Sigmoid colon (tissue), 7 donors: ENCODE results near the gene CCNT1. TPM values are rescaled to one million over a fixed set of nuclear protein-coding genes. Genes with fewer than 3 reads are reported as not detected.
"Not testable (repeated sequence)": the region's sequence is repeated elsewhere in the genome, so short reads cannot be mapped to it uniquely, and the experiment has no call there.

Experiments
- DNase-seq: peaks from one replicate; pipeline ENCODE4 v3.0.0-alpha.2; 2019
- H3K27ac ChIP-seq, 4 donors: fragments of 200-600 bp; sonication (generic); one replicate each; pipeline ENCODE4 v1.5.1; 2016 to 2019; ENCODE audit warnings: mild to moderate bottlenecking in 1 of 4
- H3K27me3 ChIP-seq, 3 donors: fragments of 200-600 bp; sonication (generic); one replicate each; pipeline ENCODE4 v1.5.1; 2019; ENCODE audit warnings: mild to moderate bottlenecking in 1 of 3
- H3K36me3 ChIP-seq, 4 donors: fragments of 200-600 bp; sonication (generic); one replicate each; pipeline ENCODE4 v1.5.1; 2016 to 2019
- H3K4me1 ChIP-seq, 4 donors: fragments of 200-600 bp; sonication (generic); one replicate each; pipeline ENCODE4 v1.5.1; 2017 to 2019
- H3K4me3 ChIP-seq, 4 donors: fragments of 200-600 bp; sonication (generic); one replicate each; pipeline ENCODE4 v1.5.1; 2017 to 2019; ENCODE audit warnings: mild to moderate bottlenecking in 2 of 4, moderate library complexity in 1 of 4
- H3K9me3 ChIP-seq, 4 donors: fragments of 200-600 bp in 3 of 4; sonication (generic) in 3 of 4; one replicate each; pipeline versions ENCODE4 v1.5.1 to v1.6.1; 2013 to 2019
- CTCF ChIP-seq, 4 experiments: fragments of 450-650 bp in 3 of 4; fragments of 200-600 bp in 1 of 4; IDR thresholded peaks; one replicate each; pipeline ENCODE4 v1.5.1; 2016 to 2019; ENCODE audit warnings: antibody characterized with exemption in 4 of 4, mild to moderate bottlenecking in 3 of 4, moderate library complexity in 2 of 4
- EP300 ChIP-seq, 4 donors: sonication (generic); formaldehyde crosslinking; IDR thresholded peaks; one replicate each; pipeline ENCODE4 v1.6.1; 2017; ENCODE audit warnings: antibody characterized with exemption in 4 of 4
- POLR2A ChIP-seq, 2 donors: fragments of 450-650 bp; IDR thresholded peaks; one replicate each; pipeline ENCODE4 v1.6.1; 2016; ENCODE audit warnings: antibody characterized with exemption in 2 of 2, mild to moderate bottlenecking in 2 of 2, moderate library complexity in 2 of 2
- POLR2AphosphoS5 ChIP-seq, 4 donors: sonication (generic); formaldehyde crosslinking; IDR thresholded peaks; one replicate each; pipeline ENCODE4 v1.6.1; 2017; ENCODE audit warnings: antibody characterized with exemption in 4 of 4
- WGBS, 2 donors: extraction: QIAGEN DNeasy Blood & Tissue Kit; methylation state at CpG; one replicate each; pipeline ENCODE4 v1.1.7; 2013; 5-methylcytosine and 5-hydroxymethylcytosine counted together
- intact Hi-C: fragments of 100-400 bp; cut with DNase I; formaldehyde crosslinking; loops from one replicate; pipeline ENCODE4 v1.15.1; 2023
- polyA plus RNA-seq, 3 donors: library from polyadenylated mRNA; stranded (reverse); fragments of 200-250 nt; gene quantifications; one replicate each; pipeline ENCODE4 v1.2.3, GENCODE V29; 2013
- small RNA-seq, 3 donors: library from RNA; depleted of rRNA; stranded (forward); fragments of <200 nt; gene quantifications; one replicate each; pipeline ENCODE3, GENCODE V24; 2016
- total RNA-seq, 4 donors: library from RNA; depleted of rRNA; stranded (reverse); fragments of >200 nt; gene quantifications; one replicate each; pipeline ENCODE4 v1.1.0, GENCODE V29; 2016
- donor health status: healthy with polysubstance abuse.
- donor health status: Bipolar disorder and iron deficiency.
- donor health status: healthy.

CCNT1 gene
- total and polyA plus RNA-seq, 7 donors = 3.0 to 29.2 (median 20.7) TPM

DNA sequence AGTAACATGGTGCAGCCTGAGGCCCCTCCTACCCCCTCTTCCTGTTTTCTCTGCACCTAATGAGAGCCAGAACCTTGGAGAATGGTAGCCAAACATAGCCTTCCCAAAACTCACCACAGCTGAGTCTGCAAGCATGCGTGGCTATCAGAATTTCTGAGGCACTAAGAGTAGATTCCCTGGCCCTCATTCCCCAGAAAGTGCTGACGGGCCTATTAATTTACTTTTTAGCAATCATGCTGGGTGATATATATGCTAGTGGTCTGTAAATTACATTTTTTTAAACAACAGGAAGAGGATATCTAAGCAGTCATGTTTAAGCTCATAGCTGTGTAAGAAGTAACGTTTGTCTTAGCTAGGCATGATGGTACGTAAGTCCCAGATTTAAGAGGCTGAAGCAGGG, 64.8 kb downstream of the CCNT1 start:
- intact Hi-C loops = no loop called here
- no peaks in the 10 kb centered on the region for H3K4me1 ChIP-seq
- H3K27me3 ChIP-seq = no peaks in the 10 kb centered on the region
- 72 to 76% methylated on average over 4 of the region's 4 CpGs for WGBS, 2 donors
- no peak overlapping the region for H3K27ac ChIP-seq
- peaks cover 19 to 61% (median 23%) of the 10 kb centered on the region in 4 donors for H3K36me3 ChIP-seq
- DNase-seq = no peak
- H3K4me3 ChIP-seq = no peak overlapping the region
- no peaks in the 10 kb centered on the region for H3K9me3 ChIP-seq
- TF ChIP-seq CTCF (IDR thresholded peaks at IDR 0.05) (no peak), POLR2A (IDR thresholded peaks at IDR 0.05) (no peak), EP300 (IDR thresholded peaks at IDR 0.05) (no peak), POLR2AphosphoS5 (IDR thresholded peaks at IDR 0.05) (no peak)

GRCh38 chr12:48645354-48645753, 71.2 kb downstream of the CCNT1 start:
- DNase-seq, H3K4me3 ChIP-seq, H3K36me3 ChIP-seq, H3K27me3 ChIP-seq, H3K27ac ChIP-seq, H3K4me1 ChIP-seq, H3K9me3 ChIP-seq, intact Hi-C loops: not testable (repeated sequence)
- WGBS, 2 donors = 88 to 94% methylated on average over 8 of the region's 8 CpGs

- Histone ChIP-seq H3K27ac (no peak overlapping the region), H3K4me1 (no peaks in the 10 kb centered on the region), H3K4me3 (no peak overlapping the region), H3K36me3 (peaks cover 0 to 10% (median 0%) of the 10 kb centered on the region in 4 donors), H3K27me3 (no peaks in the 10 kb centered on the region), H3K9me3 (no peaks in the 10 kb centered on the region)
- TF ChIP-seq EP300 (IDR thresholded peaks at IDR 0.05) = no peak
- 98% methylated on average over 2 of the region's 2 CpGs for WGBS, 2 donors
- DNase-seq = no peak
- intact Hi-C loops = no loop called here
Measured at GRCh38 chr12:48643011-48643410, 73.5 kb downstream of the CCNT1 start.

GRCh38 chr12:48641752-48642555, 74.6 kb downstream of the CCNT1 start:
- H3K36me3 ChIP-seq, H3K9me3 ChIP-seq, intact Hi-C loops, H3K4me1 ChIP-seq, H3K4me3 ChIP-seq, DNase-seq, H3K27ac ChIP-seq, H3K27me3 ChIP-seq: not testable (repeated sequence)
- 95 to 96% methylated on average over 54 of the region's 54 CpGs for WGBS, 2 donors

GRCh38 chr12:48640854-48641253, 75.7 kb downstream of the CCNT1 start:
- no peaks in the 10 kb centered on the region for H3K4me1 ChIP-seq
- no peak overlapping the region for H3K4me3 ChIP-seq
- H3K36me3 ChIP-seq = peaks cover 0 to 10% (median 0%) of the 10 kb centered on the region in 4 donors
- intact Hi-C loops = no loop called here
- no peak overlapping the region for H3K27ac ChIP-seq
- 92 to 95% methylated on average over 3 of the region's 3 CpGs for WGBS, 2 donors
- H3K27me3 ChIP-seq = no peaks in the 10 kb centered on the region
- DNase-seq = no peak
- TF ChIP-seq POLR2A (IDR thresholded peaks at IDR 0.05) (no peak), POLR2AphosphoS5 (IDR thresholded peaks at IDR 0.05) (no peak), EP300 (IDR thresholded peaks at IDR 0.05) (no peak), CTCF (IDR thresholded peaks at IDR 0.05) (no peak)
- no peaks in the 10 kb centered on the region for H3K9me3 ChIP-seq

- no peak for TF ChIP-seq EP300 (IDR thresholded peaks at IDR 0.05)
- no peak for TF ChIP-seq CTCF (IDR thresholded peaks at IDR 0.05)
- no peak for TF ChIP-seq POLR2A (IDR thresholded peaks at IDR 0.05)
- no peak for TF ChIP-seq POLR2AphosphoS5 (IDR thresholded peaks at IDR 0.05)
- no peak overlapping the region for H3K4me3 ChIP-seq
- no peaks in the 10 kb centered on the region for H3K4me1 ChIP-seq
- no peak overlapping the region for H3K27ac ChIP-seq
- no peak for DNase-seq
- H3K27me3 ChIP-seq = no peaks in the 10 kb centered on the region
- no peaks in the 10 kb centered on the region for H3K9me3 ChIP-seq
- intact Hi-C loops = no loop called here
- peaks cover 0 to 10% (median 0%) of the 10 kb centered on the region in 4 donors for H3K36me3 ChIP-seq
Measured at GRCh38 chr12:48640428-48640827, 76.1 kb downstream of the CCNT1 start.

Small RNA genes lying within 50 kb of the gene (small RNA-seq; reads per million reads assigned to genes)
- gene MIR1291 (0 reads per million in 3 donors), gene SNORA2A (0.58 to 1.7 (median 1.6) reads per million in 3 donors), gene SNORA2B (0.48 to 1.2 (median 0.65) reads per million in 3 donors), gene SNORA2C (0 to 0.06 (median 0) reads per million in 3 donors)

Other genes with a start within 250 kb of the CCNT1 start
- 1 to 10 TPM in 2 of 4 donors, under 1 TPM in 1, not detected in 1; 0.82 to 3.9 (median 1.9) TPM for gene ANP32D, start 244.1 kb downstream of the CCNT1 start, total RNA-seq
- not detected for gene ANP32D, start 244.1 kb downstream of the CCNT1 start, polyA plus RNA-seq
- 1 to 10 TPM in 2 of 4 donors, not detected in 2; 1.2 to 8.3 TPM for gene C12orf54, start 234.2 kb downstream of the CCNT1 start, total RNA-seq
- under 1 TPM in 1 of 3 donors, not detected in 2; 0.28 TPM for gene C12orf54, start 234.2 kb downstream of the CCNT1 start, polyA plus RNA-seq
- not detected for gene OR8S1, start 191.1 kb downstream of the CCNT1 start, total RNA-seq
- not detected for gene OR8S1, start 191.1 kb downstream of the CCNT1 start, polyA plus RNA-seq
- gene LALBA, start 146.7 kb downstream of the CCNT1 start, total RNA-seq = not detected
- gene LALBA, start 146.7 kb downstream of the CCNT1 start, polyA plus RNA-seq = not detected
- 10 to 100 TPM; 28.2 to 63.0 (median 37.0) TPM for gene KANSL2, start 34.5 kb downstream of the CCNT1 start, total RNA-seq
- gene KANSL2, start 34.5 kb downstream of the CCNT1 start, polyA plus RNA-seq = 10 to 100 TPM; 13.2 to 26.2 (median 14.8) TPM
- 10 to 100 TPM; 15.2 to 28.5 (median 16.6) TPM for gene ADCY6, start 72.4 kb upstream of the CCNT1 start, total RNA-seq
- 10 to 100 TPM; 10.2 to 52.5 (median 10.9) TPM for gene ADCY6, start 72.4 kb upstream of the CCNT1 start, polyA plus RNA-seq
- 10 to 100 TPM; 10.7 to 32.1 (median 18.4) TPM for gene CACNB3, start 101.8 kb upstream of the CCNT1 start, total RNA-seq
- 10 to 100 TPM; 21.0 to 23.4 (median 22.0) TPM for gene CACNB3, start 101.8 kb upstream of the CCNT1 start, polyA plus RNA-seq
- 10 to 100 TPM; 52.8 to 91.5 (median 56.3) TPM for gene DDX23, start 135.5 kb upstream of the CCNT1 start, total RNA-seq
- gene DDX23, start 135.5 kb upstream of the CCNT1 start, polyA plus RNA-seq = 10 to 100 TPM; 32.4 to 72.0 (median 40.7) TPM
- gene RND1, start 149.2 kb upstream of the CCNT1 start, total RNA-seq = 1 to 10 TPM in 1 of 4 donors, under 1 TPM in 1, not detected in 2; 0.36 to 5.2 TPM
- 10 to 100 TPM in 1 of 3 donors, 1 to 10 TPM in 2; 2.4 to 16.2 (median 8.0) TPM for gene RND1, start 149.2 kb upstream of the CCNT1 start, polyA plus RNA-seq
- gene FKBP11, start 208.8 kb upstream of the CCNT1 start, total RNA-seq = 1 to 10 TPM; 4.6 to 7.5 (median 6.4) TPM
- gene FKBP11, start 208.8 kb upstream of the CCNT1 start, polyA plus RNA-seq = 10 to 100 TPM; 12.0 to 50.2 (median 12.3) TPM
- gene ARF3, start 240.8 kb upstream of the CCNT1 start, total RNA-seq = 10 to 100 TPM; 37.9 to 61.0 (median 49.3) TPM
- gene ARF3, start 240.8 kb upstream of the CCNT1 start, polyA plus RNA-seq = 100 to 1,000 TPM in 2 of 3 donors, 10 to 100 TPM in 1; 87.7 to 161 (median 132) TPM